ENCODE data around the gene CFAP77. TPM values are rescaled to one million over a fixed set of nuclear protein-coding genes. Genes with fewer than 3 reads are reported as not detected.

The CFAP77 gene
- total and polyA plus RNA-seq, 2 of the 4 experiments (the other 2 are of a cell fraction), result not detected

- no peaks in the 10 kb centered on the region for H3K9me1 ChIP-seq (ENCODE audit: insufficient read depth, low read length)
- no peak overlapping the region for H3K27ac ChIP-seq (ENCODE audit: insufficient read depth, low read length)
- no peak overlapping the region for H2BK5ac ChIP-seq (ENCODE audit: low read depth, low read length, poor library complexity, severe bottlenecking)
- no peak overlapping the region for H3K56ac ChIP-seq (ENCODE audit: extremely low read depth, insufficient read depth, low read length)
- H3K18ac ChIP-seq (ENCODE audit: low read depth, low read length), result no peak overlapping the region
- H4K91ac ChIP-seq (ENCODE audit: insufficient read depth, low read depth, low read length), result no peak overlapping the region
- no peak overlapping the region for H3K4ac ChIP-seq (ENCODE audit: low read depth, low read length)
- no peaks in the 10 kb centered on the region for H3K9me3 ChIP-seq (ENCODE audit: control insufficient read depth, insufficient read depth, low read length)
- ATAC-seq (ENCODE audit: low read depth), result no peak
- in situ Hi-C loops (cut with MboI; ENCODE audit: low sequenced_read_pairs) (no loop called here), dilution Hi-C loops (cut with HindIII; ENCODE audit: low sequenced_read_pairs, unreplicated experiment) (no loop called here), intact Hi-C loops (cut with micrococcal nuclease) (no loop called here)
- H3K4me1 ChIP-seq (ENCODE audit: control insufficient read depth, insufficient read depth, low read length), result 0 out of 2 replicates have a peak, but pooled peaks cover 2% of the 10 kb centered on the region
- ChIA-PET POLR2A (ENCODE audit: unreplicated experiment) (interaction anchor here (0.5 kb wide), 1 partner anchor 73 kb away, joined by 3 read pairs; no protein-coding TSS in a partner anchor), CTCF (no interaction called here)
- H3K27me3 ChIP-seq (ENCODE audit: control insufficient read depth, insufficient read depth, low read length), result peaks cover 29% of the 10 kb centered on the region
- no peak overlapping the region for H4K5ac ChIP-seq (ENCODE audit: low read depth, low read length)
- no TSS peak for BruUV-seq (replicated peaks)
- DNase-seq, result no peak
- H2AK5ac ChIP-seq (ENCODE audit: low read depth, low read length), result no peak overlapping the region
- H3K23ac ChIP-seq (ENCODE audit: low read depth, low read length), result no peak overlapping the region
- no peak overlapping the region for H3K9ac ChIP-seq (ENCODE audit: low read depth, low read length)
- no peak overlapping the region for H2BK20ac ChIP-seq (ENCODE audit: low read depth, low read length)
- H2AFZ ChIP-seq (replicated peaks; ENCODE audit: low read length, poor library complexity), result no peak overlapping the region
- no peak overlapping the region for H2AK9ac ChIP-seq (replicated peaks; ENCODE audit: low read depth, low read length, poor library complexity)
- H4K8ac ChIP-seq (ENCODE audit: low read depth in 2 of 2, low read length in 2 of 2), result no peak overlapping the region
- WGBS, 2 experiments (ENCODE audit: extremely low coverage in 2 of 2, insufficient read length in 1 of 2), result 82% methylated on average over 17 of the region's 23 CpGs; no CpG with 5 or more reads in 1 of the 2 experiments
- H4K20me1 ChIP-seq (ENCODE audit: insufficient read depth, low read length), result no peaks in the 10 kb centered on the region
- H3K4me3 ChIP-seq (ENCODE audit: insufficient read depth, low read depth, low read length), result no peak overlapping the region
- no peak overlapping the region for H2BK120ac ChIP-seq (ENCODE audit: low read depth, low read length)
- no peak overlapping the region for H3K14ac ChIP-seq (replicated peaks; ENCODE audit: low read depth, low read length)
- H3K36me3 ChIP-seq (ENCODE audit: control insufficient read depth, insufficient read depth, low read length), result no peaks in the 10 kb centered on the region
- no peak for TF ChIP-seq CHD1 (IDR thresholded peaks at IDR 0.05; ENCODE audit: low read depth, low read length)
- TF ChIP-seq POLR2A (IDR thresholded peaks at IDR 0.05; ENCODE audit: low read depth, low read length), result no peak
- no peak for TF ChIP-seq RAD21 (IDR thresholded peaks at IDR 0.05; ENCODE audit: low read length)
- TF ChIP-seq NFE2L2 (IDR thresholded peaks at IDR 0.05; ENCODE audit: low read depth, low read length), result no peak
- H3K4me2 ChIP-seq (ENCODE audit: low read depth, low read length), result no peak overlapping the region
- no peak overlapping the region for H2BK15ac ChIP-seq (ENCODE audit: low read depth, low read length)
- no peaks in the 10 kb centered on the region for H3K79me1 ChIP-seq (ENCODE audit: low read depth in 1 of 2, low read length in 2 of 2)
These were observed 89.2 kb downstream of the CFAP77 start for GRCh38 chr9:132499251-132499650.
